ENCODE data around the gene ERGIC1.

- TF ChIP-seq CTCF (IDR thresholded peaks at IDR 0.05 in 4 of 5, conservative IDR thresholded peaks at IDR 0.05 in 1 of 5) (no peak), POLR2A (IDR thresholded peaks at IDR 0.05) (no peak)
Measured at GRCh38 chr5:172793577-172794488, 40.2 kb upstream of the ERGIC1 start.
